Body of pancreas (tissue), 4 donors: ENCODE measurements around the gene RFX8.

Experiments
- POLR2A ChIP-seq, 3 donors: fragments of 450-650 bp; IDR thresholded peaks; one replicate each; pipeline ENCODE4 v1.6.1; 2016; ENCODE audit warnings: antibody characterized with exemption in 3 of 3, mild to moderate bottlenecking in 2 of 3
- TF ChIP-seq, protein P1 (sequence below), 7 experiments: fragments of 450-650 bp in 4 of 7; fragments of 200-600 bp in 3 of 7; sonication (generic) in 3 of 7; IDR thresholded peaks; one replicate each; pipeline ENCODE4 v1.5.1; 2016 to 2019; ENCODE audit warnings: antibody characterized with exemption in 7 of 7

DNA sequence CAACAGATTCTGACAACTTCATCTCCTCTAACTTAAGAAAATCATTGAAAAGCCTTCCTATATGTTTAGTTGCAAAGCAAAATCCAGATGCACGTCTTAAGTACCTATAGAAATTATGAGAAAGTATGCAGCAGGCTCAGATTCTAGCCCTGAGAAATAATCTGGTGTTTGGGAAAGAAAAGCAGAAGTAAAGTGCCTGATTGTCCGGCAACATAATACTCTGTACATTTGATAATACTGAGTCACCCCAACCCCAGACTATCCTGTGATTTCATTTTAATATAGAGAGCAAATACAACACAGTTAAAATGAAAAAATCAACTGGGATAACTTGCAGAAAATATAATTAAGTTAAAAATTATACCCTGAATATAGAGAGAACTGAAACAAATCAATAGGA, 13.5 kb downstream of the RFX8 start:
- TF ChIP-seq POLR2A (IDR thresholded peaks at IDR 0.05), result no peak
- TF ChIP-seq, protein P1, sequence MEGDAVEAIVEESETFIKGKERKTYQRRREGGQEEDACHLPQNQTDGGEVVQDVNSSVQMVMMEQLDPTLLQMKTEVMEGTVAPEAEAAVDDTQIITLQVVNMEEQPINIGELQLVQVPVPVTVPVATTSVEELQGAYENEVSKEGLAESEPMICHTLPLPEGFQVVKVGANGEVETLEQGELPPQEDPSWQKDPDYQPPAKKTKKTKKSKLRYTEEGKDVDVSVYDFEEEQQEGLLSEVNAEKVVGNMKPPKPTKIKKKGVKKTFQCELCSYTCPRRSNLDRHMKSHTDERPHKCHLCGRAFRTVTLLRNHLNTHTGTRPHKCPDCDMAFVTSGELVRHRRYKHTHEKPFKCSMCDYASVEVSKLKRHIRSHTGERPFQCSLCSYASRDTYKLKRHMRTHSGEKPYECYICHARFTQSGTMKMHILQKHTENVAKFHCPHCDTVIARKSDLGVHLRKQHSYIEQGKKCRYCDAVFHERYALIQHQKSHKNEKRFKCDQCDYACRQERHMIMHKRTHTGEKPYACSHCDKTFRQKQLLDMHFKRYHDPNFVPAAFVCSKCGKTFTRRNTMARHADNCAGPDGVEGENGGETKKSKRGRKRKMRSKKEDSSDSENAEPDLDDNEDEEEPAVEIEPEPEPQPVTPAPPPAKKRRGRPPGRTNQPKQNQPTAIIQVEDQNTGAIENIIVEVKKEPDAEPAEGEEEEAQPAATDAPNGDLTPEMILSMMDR (IDR thresholded peaks at IDR 0.05), result no peak
